Measurements from ENCODE around the gene EMC8.

The EMC8 gene

DNA sequence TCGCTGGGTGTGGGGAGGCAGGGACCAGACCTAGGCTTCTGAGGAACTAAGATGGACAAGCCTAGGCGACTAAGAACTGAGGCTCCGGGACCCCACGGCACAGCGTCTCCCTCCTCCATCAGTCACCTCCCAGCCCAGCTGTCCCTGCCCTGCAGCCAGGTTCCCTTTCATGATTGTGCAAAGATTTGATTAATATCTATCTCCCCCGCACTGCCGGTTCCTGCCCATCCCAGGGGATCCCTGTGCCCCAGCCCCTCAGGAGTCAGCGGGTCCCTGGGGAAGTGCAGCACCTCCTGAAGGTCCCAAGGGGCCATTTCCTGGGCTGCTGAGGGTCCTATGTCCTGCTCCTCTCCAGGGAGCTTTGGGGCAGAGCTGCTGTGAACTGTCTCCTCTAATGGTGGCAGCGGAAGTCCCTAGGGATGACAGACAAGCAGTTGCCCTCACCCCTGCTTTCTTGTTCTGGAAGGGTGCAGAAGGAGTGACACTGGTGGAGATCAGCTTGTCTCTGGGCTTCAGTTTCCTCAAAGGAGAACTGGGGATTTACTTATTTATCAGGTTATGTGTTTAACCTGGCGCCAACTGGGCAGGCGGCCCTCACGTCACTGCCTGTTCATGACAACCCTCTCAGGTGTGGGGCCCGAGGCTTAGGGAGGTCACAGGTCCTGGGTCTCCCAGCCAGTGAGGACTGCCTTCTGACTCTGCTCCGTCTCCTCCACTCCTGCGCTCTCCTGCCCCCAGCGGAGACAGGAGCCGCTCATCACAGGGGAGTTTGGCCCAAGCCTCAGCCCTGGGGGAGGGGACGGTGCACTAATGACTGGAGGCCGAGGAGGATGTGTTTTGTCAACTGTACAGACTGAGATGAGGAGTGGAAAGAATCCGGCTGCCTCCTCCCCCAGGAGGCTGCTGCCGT, 46.6 kb downstream of the EMC8 start:
- no peak for DNase-seq

DNA sequence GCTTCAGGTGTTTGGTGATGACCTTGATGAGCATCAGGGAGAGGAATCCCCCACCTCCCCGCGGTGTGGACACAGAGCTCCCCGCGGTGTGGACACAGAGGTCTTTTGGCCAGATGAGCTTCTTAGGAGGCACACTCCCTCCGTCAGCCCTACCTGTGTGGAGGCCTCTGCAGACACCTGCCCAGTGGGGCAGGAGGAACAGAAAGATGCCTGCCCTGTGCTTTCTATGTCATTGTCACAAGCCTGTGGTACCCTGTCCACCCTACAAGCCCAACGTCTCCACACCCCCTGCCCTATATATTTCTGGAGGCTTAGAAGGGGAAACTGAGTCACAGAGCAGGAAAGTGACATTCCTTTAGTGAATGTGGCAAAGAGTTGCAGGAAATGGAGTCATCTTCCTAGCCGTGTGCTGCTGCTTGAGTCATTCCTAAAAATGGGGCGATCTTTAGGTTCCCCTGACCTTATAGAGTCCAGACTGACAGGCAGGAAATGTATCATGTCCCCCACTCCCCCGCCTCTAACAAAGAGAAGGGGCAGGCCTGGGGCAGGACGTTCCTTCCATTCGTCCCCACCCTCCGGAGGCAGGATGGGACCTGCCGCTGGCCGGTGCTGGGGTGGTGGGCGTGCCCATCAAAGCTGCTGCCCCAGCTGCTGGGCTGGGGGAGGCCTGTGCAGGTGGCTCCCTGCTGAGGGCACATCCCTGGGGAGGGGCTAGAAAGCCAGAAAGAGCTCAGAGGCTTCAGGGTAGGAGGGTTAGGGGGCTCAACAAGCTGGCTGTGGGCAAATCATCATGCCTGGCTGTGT, 47.4 kb downstream of the EMC8 start:
- DNase-seq, result no peak

DNA sequence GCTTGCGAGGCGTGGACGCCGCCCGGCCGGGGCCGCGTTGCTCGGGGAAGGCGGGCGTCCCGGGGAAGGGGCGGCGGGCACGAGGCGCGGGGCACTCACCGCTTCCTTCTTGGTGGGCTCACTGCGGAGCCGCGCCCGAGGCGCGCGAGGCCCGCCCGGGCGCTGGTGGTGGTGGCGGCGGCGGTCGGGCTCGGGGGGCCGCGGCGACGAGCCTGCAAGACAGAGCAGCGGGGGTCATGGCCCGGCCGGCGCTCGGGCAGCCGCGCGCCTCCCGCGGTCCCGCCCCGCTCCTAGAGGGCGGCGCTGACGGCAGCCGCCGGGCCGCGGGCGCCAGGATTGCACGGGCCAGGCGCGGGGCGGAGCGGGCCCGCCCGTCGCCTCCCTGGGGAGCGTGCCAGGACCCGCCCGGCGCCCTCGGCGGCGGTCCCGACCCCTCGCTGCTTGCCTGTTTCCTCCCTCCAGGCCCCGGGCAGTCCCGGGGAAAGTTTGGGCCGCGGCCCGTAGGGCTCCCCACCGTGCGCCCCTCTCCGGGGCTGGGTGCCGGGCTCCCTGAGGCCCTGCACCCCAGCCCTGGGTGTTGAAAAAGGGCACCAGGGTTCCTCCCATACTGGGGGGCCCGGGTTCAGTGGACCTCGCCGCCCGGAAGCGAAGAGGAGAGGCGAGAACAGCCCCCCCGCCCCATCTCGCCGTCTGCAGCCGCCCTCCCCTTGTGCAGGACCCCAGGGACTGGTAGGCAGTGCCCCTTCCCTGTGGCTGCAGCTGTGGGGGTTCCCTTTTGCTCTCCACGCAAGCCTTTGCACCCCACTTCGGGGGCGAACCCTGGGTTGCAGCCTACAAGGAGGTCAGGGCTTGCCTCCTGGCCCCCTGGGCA, 48.3 kb downstream of the EMC8 start, which contains the start of gene C16orf74:
Gene C16orf74 (minus strand): TSS at position 270 of the 871 bp plus-strand sequence. CDS start 15,879 bp downstream, outside the sequence.
- no peak for DNase-seq

DNA sequence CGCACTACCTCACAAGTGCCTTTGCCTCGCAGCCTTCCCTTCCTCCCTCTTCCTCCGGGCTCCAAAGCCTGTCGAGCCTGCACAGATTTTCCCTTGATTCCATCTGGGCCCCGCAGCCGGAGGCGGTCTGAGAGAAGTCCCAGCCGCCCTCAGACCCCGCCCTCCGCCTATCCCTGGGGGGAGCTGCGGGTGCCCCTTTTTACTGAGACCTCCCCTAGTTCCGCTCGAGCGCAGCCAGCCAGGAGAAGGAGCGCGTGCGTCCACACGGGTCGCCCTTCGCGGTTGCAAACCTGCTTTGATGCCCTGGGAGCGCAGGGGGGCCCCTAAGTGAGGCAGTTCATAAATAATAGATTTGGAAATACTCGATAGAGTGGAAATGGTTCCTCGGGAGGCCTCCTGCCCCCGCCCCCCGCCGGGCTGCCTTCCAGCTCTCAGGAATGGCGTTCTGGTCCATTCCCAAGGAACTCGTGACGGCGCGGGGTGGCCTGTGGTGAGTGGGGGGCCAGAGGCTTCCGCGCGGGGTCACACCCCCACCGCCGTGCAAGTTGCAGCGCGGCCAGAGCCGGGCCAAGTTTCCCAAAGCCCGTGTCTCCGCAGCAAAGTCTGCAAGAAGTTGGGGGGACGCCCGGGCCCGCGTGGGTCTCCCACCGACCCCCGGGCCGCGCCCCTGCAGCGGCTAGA, 49.1 kb downstream of the EMC8 start:
- no peak for DNase-seq

DNA sequence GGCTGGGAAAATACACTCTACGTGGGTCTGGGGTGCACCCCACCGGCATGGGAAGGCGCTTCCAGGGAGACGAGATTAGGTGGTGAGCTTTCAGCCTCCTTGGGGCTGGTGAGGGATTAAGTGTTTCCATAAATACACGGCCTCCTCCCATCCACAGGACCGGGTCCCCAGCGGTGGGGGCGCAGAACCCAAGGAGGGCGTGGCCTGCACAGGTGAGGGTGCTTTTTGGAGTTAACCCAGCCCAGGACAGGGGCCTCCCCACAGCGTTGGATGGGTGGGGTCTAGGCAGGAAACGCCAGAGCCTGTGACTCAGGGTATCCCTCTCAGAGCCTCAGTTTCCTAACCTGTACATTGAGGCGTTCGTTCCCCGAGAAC, 49.6 kb downstream of the EMC8 start:
- no peak for DNase-seq

DNA sequence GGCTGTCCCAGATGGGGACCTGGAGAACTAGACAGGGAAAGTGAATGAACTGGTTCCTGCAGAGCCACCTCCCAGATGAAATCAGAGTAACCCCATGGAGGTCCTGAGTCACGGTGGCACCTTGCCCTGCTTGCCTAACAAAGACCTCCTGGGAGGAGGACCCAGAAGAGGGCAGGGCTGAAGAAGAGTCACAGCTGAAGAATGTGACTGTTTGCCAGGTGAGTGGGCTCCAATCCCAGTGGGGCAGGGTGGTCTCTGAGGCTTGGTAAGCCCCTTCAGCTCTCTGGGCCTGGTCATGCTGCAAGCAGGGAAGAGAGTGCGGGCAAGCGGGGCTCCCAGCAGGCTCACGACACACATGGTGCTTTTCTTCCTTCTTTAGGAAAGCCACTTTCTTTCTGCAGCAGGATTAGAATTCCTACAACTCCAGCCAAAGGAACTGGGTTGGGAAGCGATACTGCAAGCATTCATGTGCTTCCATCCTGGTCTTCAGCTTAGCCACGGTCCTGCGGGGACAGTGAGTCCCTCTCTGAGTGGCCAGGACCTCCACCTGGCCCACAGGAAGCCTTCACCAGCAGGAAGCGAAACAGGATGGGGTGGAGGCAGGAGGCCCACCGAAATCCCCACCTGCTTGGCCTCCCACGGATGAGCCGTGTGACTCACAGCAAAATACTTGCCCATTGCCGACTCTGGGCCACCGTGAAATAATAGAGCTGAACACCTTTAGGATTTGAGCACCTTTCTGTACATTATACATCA, 52.7 kb downstream of the EMC8 start:
- no peak for DNase-seq

DNA sequence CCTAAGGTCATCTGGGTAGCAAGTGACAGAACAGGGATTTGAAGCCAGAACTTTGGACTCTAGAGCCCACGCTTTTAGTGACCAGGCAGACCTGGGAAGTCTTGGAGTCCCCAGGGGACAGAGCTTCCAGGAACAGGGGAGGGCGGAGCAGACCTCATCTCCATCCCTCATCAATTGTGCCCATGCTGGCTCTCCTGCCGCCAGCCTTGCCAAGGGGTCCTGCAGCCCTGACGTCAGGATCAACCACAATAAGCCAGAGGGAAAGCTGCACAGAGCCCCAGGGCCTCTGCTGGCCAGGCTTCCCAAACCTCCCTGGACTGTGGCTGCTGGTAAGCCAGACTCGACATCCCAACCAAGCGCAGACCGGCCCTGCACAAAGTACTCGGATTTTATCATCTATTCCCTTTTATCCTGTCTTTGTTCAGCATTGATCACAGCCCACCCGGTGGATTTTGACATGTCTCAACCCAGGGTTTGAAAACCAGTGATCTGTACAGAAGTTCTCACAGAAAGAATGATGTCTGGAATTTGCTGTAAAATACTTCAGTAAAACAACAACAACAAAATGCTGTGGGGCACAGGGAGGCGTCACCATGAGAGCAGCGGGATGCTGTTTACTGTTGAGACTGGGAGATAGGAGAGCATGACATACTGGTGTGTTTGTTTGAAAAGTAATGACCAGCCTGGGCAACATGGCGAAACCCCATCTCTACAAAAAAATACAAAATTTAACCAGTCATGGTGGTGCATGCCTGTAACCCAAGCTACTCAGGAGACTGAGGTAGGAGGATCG, 60.2 kb downstream of the EMC8 start:
- DNase-seq, result no peak

DNA sequence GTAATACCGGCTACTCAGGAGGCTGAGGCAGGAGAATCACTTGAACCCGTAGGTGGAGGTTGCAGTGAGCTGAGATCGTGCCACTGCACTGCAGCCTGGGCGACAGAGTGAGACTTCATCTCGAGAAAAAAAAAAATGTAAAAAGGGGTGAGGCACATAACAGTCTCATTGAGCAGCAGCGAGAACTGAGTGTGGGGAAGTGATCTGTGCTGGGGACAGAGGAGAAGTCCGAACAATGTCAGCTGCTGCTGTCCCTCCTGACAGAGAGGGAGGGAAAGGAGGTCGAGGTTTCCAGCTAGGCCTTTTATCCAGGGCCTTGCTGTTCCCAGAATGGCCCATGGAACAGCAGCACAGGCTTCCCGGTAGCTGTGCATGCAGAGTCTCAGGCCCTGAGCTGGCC, 62.4 kb downstream of the EMC8 start:
- DNase-seq, result no peak

DNA sequence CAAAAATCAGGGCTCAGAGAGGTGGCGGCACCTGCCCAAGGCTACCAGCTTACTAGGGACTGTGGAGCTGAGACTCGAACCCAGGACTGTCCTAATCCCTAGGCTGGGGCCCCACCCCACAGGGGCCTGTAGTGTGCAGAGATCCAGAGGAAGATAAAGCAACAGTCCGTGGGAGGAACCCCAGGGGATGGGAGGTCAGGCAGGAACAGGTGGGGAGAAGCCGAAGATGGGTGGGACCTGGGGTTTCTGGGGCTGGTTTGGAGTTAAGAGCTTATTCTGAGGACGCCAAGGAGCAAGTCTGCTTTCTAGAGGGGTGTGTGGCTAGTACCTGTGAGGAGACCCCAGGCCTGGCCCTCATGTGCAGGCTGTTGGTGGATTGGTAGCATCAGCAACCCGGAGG, 63.4 kb downstream of the EMC8 start:
- no peak for DNase-seq

DNA sequence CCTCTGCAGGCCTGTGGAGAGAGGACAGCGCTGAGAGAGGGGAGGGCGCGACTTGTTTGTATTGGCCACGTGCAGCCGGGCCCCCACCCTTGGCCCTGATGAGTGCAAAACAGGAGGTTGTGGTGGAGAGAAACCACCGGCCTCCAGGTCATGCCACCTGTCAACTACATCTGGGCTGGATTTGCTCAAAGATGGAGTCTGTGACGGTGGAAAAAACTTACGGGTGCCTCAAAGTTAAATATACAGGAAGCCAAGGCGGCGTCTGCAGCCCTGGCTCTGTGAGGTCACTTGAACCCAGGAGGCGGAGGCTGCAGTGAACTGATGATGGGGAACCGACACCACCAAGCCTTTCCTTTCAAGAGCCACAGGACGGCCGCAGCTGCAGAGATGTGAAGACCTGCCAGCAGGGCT, 64.1 kb downstream of the EMC8 start:
- DNase-seq, result peak; percentile 54

DNA sequence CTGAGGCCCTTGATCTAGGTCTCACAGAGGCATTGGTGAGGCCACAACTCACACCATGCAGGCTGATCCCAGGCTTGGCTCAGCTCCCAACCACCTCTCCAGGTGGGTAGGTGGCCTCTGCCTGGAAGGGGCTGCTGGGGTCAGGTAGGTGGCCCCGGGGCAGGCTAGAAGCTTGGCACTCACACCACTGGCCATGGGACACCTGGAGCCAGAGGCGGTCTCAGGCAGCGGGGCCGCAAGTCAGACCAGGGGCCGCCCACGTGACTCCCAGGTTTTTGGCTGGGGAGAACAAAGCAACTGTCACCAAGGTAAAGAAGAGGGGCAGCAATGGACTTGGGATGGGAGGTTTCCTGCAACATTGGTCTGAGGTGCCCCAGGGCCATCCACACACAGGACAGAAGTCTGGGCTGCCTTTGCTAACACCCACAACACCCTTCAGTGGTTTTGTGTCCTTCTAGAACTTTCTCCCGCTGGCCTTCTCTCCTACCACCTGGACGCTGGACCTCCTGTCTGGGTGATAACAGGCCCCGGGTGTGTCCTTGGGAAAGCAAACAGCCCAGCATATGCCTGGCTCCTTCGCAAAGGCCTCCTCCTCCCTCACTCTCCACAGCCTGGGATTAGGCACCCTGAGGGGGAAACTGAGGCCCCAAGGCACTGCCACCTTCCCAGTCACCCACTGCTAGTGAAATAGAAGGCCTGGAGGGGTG, 64.9 kb downstream of the EMC8 start:
- DNase-seq, result no peak

DNA sequence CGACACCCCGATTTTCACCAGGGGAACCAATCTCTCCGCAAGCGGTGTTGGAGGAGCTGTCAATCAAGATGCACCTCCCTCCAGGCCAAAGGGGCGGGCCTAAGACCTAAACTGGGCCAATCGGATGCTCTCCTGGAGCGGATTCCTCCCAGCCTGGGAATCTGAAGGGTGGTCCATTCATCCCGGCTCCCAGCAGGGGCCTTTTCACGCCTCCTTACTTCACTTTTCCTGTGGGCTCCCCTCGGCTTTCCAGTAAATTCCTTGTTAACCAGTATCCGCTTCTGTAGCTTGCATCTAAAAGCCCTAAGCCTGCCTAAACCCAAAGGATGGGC, 65.5 kb downstream of the EMC8 start:
- no peak for DNase-seq

DNA sequence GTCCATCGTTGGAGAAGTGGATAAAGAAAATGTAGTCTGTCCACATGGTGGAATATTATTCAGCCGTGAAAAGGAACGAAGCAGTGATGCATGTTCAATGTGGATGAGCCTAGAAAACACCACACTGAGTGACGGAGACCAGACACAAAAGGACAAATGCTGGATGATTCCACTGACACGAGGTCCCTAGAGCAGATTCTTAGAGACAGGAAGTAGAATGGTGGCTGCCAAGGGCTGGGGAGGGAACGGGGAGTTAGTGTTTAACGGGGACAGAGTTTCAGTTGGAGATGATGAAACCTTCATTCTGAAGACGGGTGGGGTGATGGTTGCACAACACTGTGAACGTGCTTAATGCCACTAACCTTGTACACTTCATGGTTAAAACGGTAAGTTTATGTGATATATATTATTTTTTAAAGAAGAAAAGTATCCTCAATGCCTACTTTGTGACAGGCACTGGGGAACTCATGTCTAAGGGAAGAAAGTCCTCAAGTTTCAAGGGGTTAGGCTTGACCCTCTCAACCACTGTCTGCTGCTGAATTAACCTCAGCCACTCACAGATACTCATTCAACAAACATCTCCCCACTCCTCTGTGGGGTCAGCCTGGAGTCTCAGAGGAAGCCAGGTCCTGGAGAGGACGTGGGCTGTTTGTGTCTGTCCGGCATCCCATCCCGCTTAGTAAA, 66.0 kb downstream of the EMC8 start:
- DNase-seq, result no peak

DNA sequence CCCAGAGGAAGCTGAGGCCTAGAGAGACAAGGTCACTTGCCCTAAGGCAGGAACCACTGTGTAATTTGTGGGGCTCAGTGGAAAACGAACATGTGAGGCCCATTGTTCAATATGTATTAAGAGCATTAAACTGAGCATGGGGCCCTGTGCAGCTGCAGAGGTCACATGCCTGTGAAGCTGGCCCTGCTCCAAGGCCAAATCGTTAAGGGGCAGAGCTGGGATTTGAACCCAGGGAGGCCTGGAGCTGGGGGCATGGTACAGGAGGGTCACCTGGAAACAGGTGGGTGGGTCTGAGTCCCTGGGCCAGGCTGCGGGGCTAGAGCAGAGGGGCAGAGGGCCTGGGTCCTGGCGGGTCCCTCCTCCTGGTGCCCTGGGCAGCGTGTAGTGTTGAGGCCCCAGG, 68.2 kb downstream of the EMC8 start:
- DNase-seq, result no peak

DNA sequence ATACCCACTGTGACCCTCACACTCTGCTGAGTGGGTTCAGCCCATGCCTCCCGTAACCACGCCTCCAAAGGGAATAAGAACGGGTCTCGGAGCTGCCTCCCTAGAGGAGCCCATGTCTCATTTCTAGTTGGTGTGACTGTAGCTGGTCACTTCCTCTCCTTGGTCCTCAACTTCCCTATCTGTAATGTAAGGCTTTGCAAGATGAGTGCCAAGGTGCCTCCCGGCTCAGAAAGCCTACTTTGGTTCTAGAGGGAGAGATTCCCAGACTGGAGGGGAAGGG, 69.2 kb downstream of the EMC8 start:
- DNase-seq, result no peak

DNA sequence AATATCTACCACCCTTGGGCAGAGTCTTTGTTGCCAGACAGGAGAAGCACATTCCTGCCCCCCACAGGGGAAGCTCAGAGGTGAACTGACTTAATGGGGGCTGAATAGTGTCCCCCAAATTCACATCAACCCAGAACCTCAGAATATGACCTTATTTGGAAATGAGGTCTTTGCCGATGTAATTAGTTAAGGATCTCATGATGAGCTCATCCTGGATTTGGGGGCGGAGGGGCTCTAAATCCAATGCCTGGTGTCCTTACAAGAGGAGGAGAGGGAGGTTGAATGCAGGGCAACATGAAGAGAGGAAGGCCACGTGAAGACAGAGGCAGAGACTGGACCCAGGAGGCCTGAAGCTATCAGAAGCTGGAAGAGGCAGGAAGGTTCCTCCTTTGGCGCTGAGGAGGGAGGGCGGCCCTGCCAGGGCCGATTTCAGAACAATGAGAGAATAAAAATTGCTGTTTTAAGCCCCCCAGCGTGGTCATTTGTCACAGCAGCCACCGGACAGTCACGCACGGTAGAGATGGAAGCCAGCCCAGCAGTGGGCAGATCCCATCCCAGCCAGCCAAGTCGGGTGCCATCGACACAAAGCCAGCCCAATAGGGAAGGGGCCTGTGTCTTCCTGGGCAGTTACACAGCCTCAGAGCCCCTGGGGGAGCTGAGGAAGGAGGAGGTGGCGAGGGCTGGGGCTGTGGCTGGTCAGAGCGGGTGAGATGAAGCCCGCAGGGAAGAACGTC, 69.7 kb downstream of the EMC8 start:
- no peak for DNase-seq

DNA sequence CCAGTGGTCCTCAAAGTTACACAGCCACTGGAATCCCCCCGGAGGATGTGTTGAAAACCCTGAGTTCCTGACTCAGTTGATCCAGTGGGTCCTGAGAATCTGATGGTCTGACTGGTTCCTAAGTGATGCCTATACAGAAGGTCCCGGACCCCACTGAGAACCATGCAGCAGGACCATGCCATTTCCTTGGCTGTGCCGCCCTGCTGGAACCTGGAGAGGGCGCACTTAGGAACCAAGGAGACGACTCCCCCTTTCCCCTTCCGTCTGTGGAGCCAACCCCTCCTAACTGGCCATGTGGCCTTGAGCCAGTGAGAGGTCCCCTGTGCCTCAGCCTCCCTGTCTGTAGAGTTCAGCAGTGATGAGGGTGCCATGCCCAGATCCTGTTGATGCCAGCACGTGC, 70.5 kb downstream of the EMC8 start:
- no peak for DNase-seq
